Heart left ventricle (tissue), 13 donors: ENCODE data around the gene TMF1.

ENCODE experiments used
- CTCF ChIP-seq, 12 donors: fragments of 200-600 bp; sonication (generic) in 4 of 12; IDR thresholded peaks; one replicate each; pipeline versions ENCODE4 v1.5.0 to v1.8.0; 2018 to 2022; ENCODE audit warnings: antibody characterized with exemption in 12 of 12, mild to moderate bottlenecking in 5 of 12
- POLR2A ChIP-seq, 2 donors: fragments of 450-650 bp; IDR thresholded peaks; one replicate each; pipeline ENCODE4 v1.6.1; 2017; ENCODE audit warnings: antibody characterized with exemption in 2 of 2, mild to moderate bottlenecking in 2 of 2, moderate library complexity in 2 of 2
- donor health status: ischemic (EF 13 %, LVEDD 7.1; RV severe dilation, severe dysfunction).
- donor health status: DM: no; HTN: yes; CAD: no.
- donor health status: DM: no; HTN: no; CAD: no.
- donor health status: ischemic (EF 25% LVEDD 6.9; RV normal size, moderate dysfunction).
- donor health status: ischemic (EF 25% LVEDD 5.7; RV mildly dilated, moderate dysfunction).
- donor health status: ischemic (EF 35%, LVEDD 5.7; RV mildly dilated, moderate dysfunction).
- donor health status: nonischemic (EF 11% LVEDD 7.7; RV severe dilation, severe dysfunction).
- donor health status: DM: yes; HTN: yes; CAD: no.
- donor health status: PGD.
- donor health status: ischemic (EF 29% LVEDD 5.4; RV normal size, mild dysfunction).
- donor health status: nonischemic (EF 23%, LVEDD 6.1; RV moderate dilation, normal function).

GRCh38 chr3:69097407-69098086, 45.4 kb upstream of the TMF1 start:
- TF ChIP-seq CTCF (IDR thresholded peaks at IDR 0.05) (no peak), POLR2A (IDR thresholded peaks at IDR 0.05) (no peak)
